Endothelial cell of umbilical vein (primary cell): ENCODE data around the gene GTF3C6. TPM values are rescaled to one million over a fixed set of nuclear protein-coding genes. Genes with fewer than 3 reads are reported as not detected.
A peak's percentile ranks its signal among the peaks of the same experiment; 100 is the strongest.

Experiments
- BruUV-seq: library from RNA; stranded (reverse); fragments of 400-500 nt; replicated peaks from 2 replicates; lab custom pipeline; 2021; lab: Mats Ljungman, UMichigan
- CTCF ChIA-PET: fragments of 300-600, 350-600 bp; sonication (Branson Sonifier 250); formaldehyde crosslinking; loops from one replicate; lab custom pipeline; 2021; ENCODE audit warnings: antibody characterized with exemption, inconsistent platforms; lab: Charles Lee
- POLR2A ChIA-PET: fragments of 300-600, 350-600 bp; sonication (Branson Sonifier 250); formaldehyde crosslinking; loops from one replicate; lab custom pipeline; 2021; ENCODE audit warnings: antibody characterized with exemption, inconsistent platforms; lab: Charles Lee
- DNase-seq: peaks from one replicate; pipeline ENCODE4 v3.0.0-alpha.2; 2011; ENCODE audit warnings: low read depth, low spot score
- FAIRE-seq: peaks from 2 replicates; lab custom pipeline; 2011; peaks lifted over from hg19 to GRCh38; lab: Jason Lieb, UNC
- H2AFZ ChIP-seq: 2 replicates; pipeline ENCODE4 v1.6.0; 2012; ENCODE audit warnings: low read depth, low read length, control low read depth, inconsistent platforms
- H3K27ac ChIP-seq: 2 replicates; pipeline ENCODE4 v1.5.1; 2011; ENCODE audit warnings: low read depth, mild to moderate bottlenecking, control low read depth, low read length, moderate library complexity; ENCODE audit not compliant: insufficient read depth
- H3K27me3 ChIP-seq, 2 experiments: 2 replicates each; pipeline versions ENCODE4 v1.6.0 to v1.6.1; 2011; ENCODE audit warnings: low read length in 2 of 2, mixed read lengths in 1 of 2; ENCODE audit not compliant: control insufficient read depth in 2 of 2, insufficient read depth in 2 of 2
- H3K36me3 ChIP-seq, 2 experiments: 2 replicates in 1 of 2; 3 replicates in 1 of 2; pipeline ENCODE4 v1.5.1; 2011; ENCODE audit warnings: low read length in 2 of 2, mild to moderate bottlenecking in 1 of 2, moderate library complexity in 1 of 2; ENCODE audit not compliant: control insufficient read depth in 2 of 2, insufficient read depth in 2 of 2; ENCODE audit errors: extremely low read depth in 1 of 2
- H3K4me1 ChIP-seq: 3 replicates; pipeline ENCODE4 v1.5.1; 2011; ENCODE audit warnings: mild to moderate bottlenecking, low read length; ENCODE audit not compliant: control insufficient read depth, insufficient read depth; ENCODE audit errors: extremely low read depth
- H3K4me2 ChIP-seq: 2 replicates; pipeline ENCODE4 v1.6.1; 2011; ENCODE audit warnings: low read length, control low read depth, mixed read lengths; ENCODE audit not compliant: insufficient read depth
- H3K4me3 ChIP-seq, 3 experiments: fragments of 200-600 bp in 1 of 3; sonication (generic), shearing (Covaris generic) in 1 of 3; replicated peaks in 1 of 3; 2 replicates each; pipeline ENCODE4 v1.5.1; 2011 to 2016; ENCODE audit warnings: control low read depth in 3 of 3, low read length in 3 of 3, mild to moderate bottlenecking in 2 of 3, inconsistent platforms in 1 of 3, low read depth in 1 of 3, moderate library complexity in 1 of 3; ENCODE audit not compliant: insufficient read depth in 1 of 3
- H3K79me2 ChIP-seq: 2 replicates; pipeline ENCODE4 v1.6.0; 2012; ENCODE audit warnings: low read length, inconsistent platforms; ENCODE audit not compliant: control insufficient read depth, insufficient read depth
- H3K9ac ChIP-seq: replicated peaks from 2 replicates; pipeline ENCODE3; 2011; ENCODE audit warnings: low read length, control low read depth; ENCODE audit not compliant: insufficient read depth; ENCODE audit errors: extremely low read depth
- H3K9me1 ChIP-seq: replicated peaks from 3 replicates; pipeline ENCODE4 v1.6.0; 2011; ENCODE audit warnings: mild to moderate bottlenecking, low read length; ENCODE audit not compliant: control insufficient read depth, insufficient read depth; ENCODE audit errors: extremely low read depth
- H3K9me3 ChIP-seq: replicated peaks from 2 replicates; pipeline ENCODE4 v1.5.1; 2012; ENCODE audit warnings: low read length, inconsistent platforms; ENCODE audit not compliant: control insufficient read depth, insufficient read depth
- H4K20me1 ChIP-seq: replicated peaks from 2 replicates; pipeline ENCODE3; 2011; ENCODE audit warnings: mild to moderate bottlenecking, low read length; ENCODE audit not compliant: control insufficient read depth, insufficient read depth; ENCODE audit errors: extremely low read depth
- CTCF ChIP-seq, 2 donors: IDR thresholded peaks; 1 replicate in 1 of 2; 2 replicates in 1 of 2; pipeline ENCODE4 v1.5.1; 2011; ENCODE audit warnings: low read length in 2 of 2, mild to moderate bottlenecking in 2 of 2, moderate library complexity in 2 of 2, control low read depth in 1 of 2, inconsistent platforms in 1 of 2, low read depth in 1 of 2; ENCODE audit not compliant: insufficient read depth in 1 of 2; ENCODE audit errors: extremely low read depth in 1 of 2
- EZH2 ChIP-seq: IDR thresholded peaks from 2 replicates; pipeline ENCODE4 v1.6.1; 2012; ENCODE audit warnings: borderline replicate concordance, low read depth, mild to moderate bottlenecking, moderate library complexity, low read length, inconsistent platforms; ENCODE audit not compliant: severe bottlenecking
- GATA2 ChIP-seq: IDR thresholded peaks from 2 replicates; pipeline ENCODE4 v1.7.0; 2011; ENCODE audit warnings: low read depth, mild to moderate bottlenecking, moderate library complexity, mixed read lengths, low read length; ENCODE audit not compliant: insufficient read length, insufficient read depth
- JUN ChIP-seq: IDR thresholded peaks from 2 replicates; pipeline ENCODE4 v1.6.1; 2011; ENCODE audit warnings: borderline replicate concordance, low read depth; ENCODE audit not compliant: insufficient read length, insufficient read depth
- POLR2AphosphoS5 ChIP-seq: IDR thresholded peaks from 2 replicates; pipeline ENCODE4 v1.6.1; 2012; ENCODE audit warnings: low read depth, mild to moderate bottlenecking, control low read depth, low read length, moderate library complexity; ENCODE audit not compliant: insufficient read depth
- dilution Hi-C: fragments of 300-500 bp; cut with MboI; formaldehyde crosslinking; loops from one replicate; pipeline ENCODE4 v1.15.0; 2019; ENCODE audit warnings: low sequenced_read_pairs; ENCODE audit not compliant: extremely low pct_ligation_motif_present
- intact Hi-C: fragments of 100-400 bp; cut with micrococcal nuclease; formaldehyde crosslinking; loops from one replicate; pipeline ENCODE4 v1.10.0; 2022
- polyA plus RNA-seq, 4 experiments: library from polyadenylated mRNA; depleted of rRNA in 3 of 4; stranded (reverse) in 3 of 4; unstranded in 1 of 4; fragments of >200 nt; gene quantifications; 2 replicates each; pipeline versions ENCODE4 v1.2.1 to v1.2.3, GENCODE V29; 2011 to 2012; ENCODE audit warnings: missing spikeins in 1 of 4
- total RNA-seq: library from RNA; stranded (reverse); gene quantifications from 2 replicates; pipeline ENCODE4 v1.2.3, GENCODE V29; 2021
- TF ChIP-seq, protein P1 (sequence below): IDR thresholded peaks from 2 replicates; pipeline ENCODE4 v1.6.1; 2011; ENCODE audit not compliant: insufficient read depth, insufficient read length

Gene GTF3C6
- total and polyA plus RNA-seq, 2 donors (not counting 3 experiments of a cell fraction or from before 2014, with no cell fraction given), result 12.1 to 88.1 TPM

DNA sequence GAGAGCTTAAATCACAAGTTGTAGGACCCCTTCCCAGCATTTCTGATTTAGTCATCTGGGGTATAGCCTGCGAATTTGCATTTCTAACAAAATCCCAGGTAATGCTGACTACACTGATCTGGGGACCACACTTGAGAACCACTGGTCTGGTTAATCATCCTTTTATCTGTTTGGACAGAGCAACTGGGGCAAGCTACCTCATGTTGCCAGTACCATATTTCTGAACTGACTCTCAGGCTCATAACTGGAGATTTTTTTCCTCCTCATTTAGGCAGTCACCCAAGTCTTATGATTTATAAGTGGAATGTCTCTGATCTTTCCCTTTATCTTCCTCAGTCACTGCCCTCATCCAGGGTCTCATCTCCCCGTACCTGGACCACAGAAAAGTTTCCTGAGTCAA, 12.0 kb upstream of the GTF3C6 start:
- no peak overlapping the region for H2AFZ ChIP-seq
- no peaks in the 10 kb centered on the region for H4K20me1 ChIP-seq
- BruUV-seq, result no TSS peak
- no peaks in the 10 kb centered on the region for H3K36me3 ChIP-seq
- no peaks in the 10 kb centered on the region for H3K79me2 ChIP-seq
- TF ChIP-seq POLR2AphosphoS5, result no peak
- TF ChIP-seq, protein P1, sequence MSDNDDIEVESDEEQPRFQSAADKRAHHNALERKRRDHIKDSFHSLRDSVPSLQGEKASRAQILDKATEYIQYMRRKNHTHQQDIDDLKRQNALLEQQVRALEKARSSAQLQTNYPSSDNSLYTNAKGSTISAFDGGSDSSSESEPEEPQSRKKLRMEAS, result no peak
- TF ChIP-seq JUN, result no peak
- no peaks in the 10 kb centered on the region for H3K4me1 ChIP-seq
- H3K4me2 ChIP-seq, result no peak overlapping the region
- no peak overlapping the region for H3K9ac ChIP-seq
- H3K9me3 ChIP-seq, result no peaks in the 10 kb centered on the region
- H3K27me3 ChIP-seq, result no peaks in the 10 kb centered on the region
- ChIA-PET CTCF (interaction anchor here (0.7 to 2.9 kb wide), 5 partner anchors 24 to 463 kb away, joined by 4 to 26 read pairs (median 6); no protein-coding TSS in a partner anchor), POLR2A (no interaction called here)
- no peak overlapping the region for H3K27ac ChIP-seq
- dilution Hi-C loops (no loop called here), intact Hi-C loops (no loop called here)
- no peaks in the 10 kb centered on the region for H3K9me1 ChIP-seq
- DNase-seq (no peak), FAIRE-seq (no peak)
- H3K4me3 ChIP-seq, result no peak overlapping the region

DNA sequence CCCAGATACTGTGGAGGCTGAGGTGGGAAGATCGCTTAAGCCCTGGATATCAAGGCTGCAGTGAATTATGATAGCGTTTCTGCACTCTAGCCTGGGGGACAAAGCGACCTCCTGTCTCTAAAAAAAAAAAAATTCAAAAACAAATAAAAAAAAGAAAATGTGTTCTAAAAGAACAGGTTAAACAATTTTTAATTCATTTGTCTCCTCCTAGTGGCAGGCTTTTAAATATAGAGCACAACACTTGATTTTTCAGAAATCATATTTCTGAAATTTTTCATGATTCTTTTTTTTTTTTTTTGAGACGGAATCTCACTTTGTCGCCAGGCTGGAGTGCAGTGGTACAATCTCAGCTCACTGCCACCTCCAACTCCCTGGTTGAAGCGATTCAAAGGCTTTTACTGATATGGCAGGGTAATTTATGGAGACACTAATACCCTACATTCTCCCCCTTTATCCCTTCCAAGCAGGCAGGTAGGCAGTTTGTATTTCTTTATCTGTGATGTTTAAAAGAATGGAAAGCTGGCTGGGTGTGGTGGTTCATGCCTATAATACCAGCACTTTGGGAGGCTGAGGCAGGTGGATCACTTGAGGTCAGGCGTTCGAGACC, 8.7 kb upstream of the GTF3C6 start:
- CTCF ChIA-PET, result interaction anchor here (0.8 to 2.8 kb wide), 7 partner anchors 8 to 423 kb away, joined by 3 to 37 read pairs (median 4); partner anchors contain the start of gene GTF3C6
- Histone ChIP-seq H3K4me2 (no peak overlapping the region), H3K9ac (no peak overlapping the region), H3K36me3 (no peaks in the 10 kb centered on the region), H3K9me3 (no peaks in the 10 kb centered on the region), H4K20me1 (no peaks in the 10 kb centered on the region), H3K27me3 (peaks cover 0 to 3% of the 10 kb centered on the region in 2 experiments), H3K27ac (no peak overlapping the region), H3K4me3 (no peak overlapping the region), H2AFZ (no peak overlapping the region), H3K9me1 (no peaks in the 10 kb centered on the region), H3K4me1 (no peaks in the 10 kb centered on the region), H3K79me2 (no peaks in the 10 kb centered on the region)
- peak; percentile 40 for FAIRE-seq
- TF ChIP-seq GATA2 (no peak), CTCF (IDR thresholded peaks at IDR 0.05; ENCODE audit: extremely low read depth in 1 of 2, insufficient read depth in 1 of 2, low read depth in 1 of 2, low read length in 2 of 2) (peak in 1 of 2 donors; percentile 26), EZH2 (no peak)
- intact Hi-C loops (loop anchor here (1.0 to 10.0 kb wide), 3 partner anchors 267 to 1855 kb away; partner anchors contain the start of genes CEP57L1 and SESN1), dilution Hi-C loops (no loop called here)
- BruUV-seq, result no TSS peak
- DNase-seq, result peak; percentile 41
- POLR2A ChIA-PET, result no interaction called here
